Measurements from ENCODE around the gene JUND.

JUND gene

GRCh38 chr19:18306888-18307260 lies 25.5 kb upstream of the JUND start:
- TF ChIP-seq CTCF (IDR thresholded peaks at IDR 0.05; ENCODE audit: unreplicated experiment in 3 of 3) = no peak
- peaks cover 7% of the 10 kb centered on the region for H3K27me3 Mint-ChIP-seq (ENCODE audit: low read depth)
- peaks cover 26% of the 10 kb centered on the region for H3K4me1 Mint-ChIP-seq
- no peaks in the 10 kb centered on the region for H3K9me3 Mint-ChIP-seq
- peak overlapping the region; percentile 87 to 100 (median 100) for H3K27ac Mint-ChIP-seq
- peak overlapping the region in 2 of 3 experiments; percentile 19 to 46 for H3K4me3 Mint-ChIP-seq
- H3K36me3 Mint-ChIP-seq (ENCODE audit: low read depth) = peaks cover 11% of the 10 kb centered on the region

- Mint-ChIP-seq H3K4me3 (no peak overlapping the region), H3K27me3 (ENCODE audit: low read depth) (peaks cover 7% of the 10 kb centered on the region), H3K9me3 (no peaks in the 10 kb centered on the region), H3K27ac (peak overlapping the region; percentile 87 to 100 (median 100)), H3K36me3 (ENCODE audit: low read depth) (peaks cover 11% of the 10 kb centered on the region), H3K4me1 (peaks cover 26% of the 10 kb centered on the region)
- TF ChIP-seq CTCF (IDR thresholded peaks at IDR 0.05; ENCODE audit: unreplicated experiment in 3 of 3) = no peak
These were observed 24.9 kb upstream of the JUND start for GRCh38 chr19:18306209-18306887.

GRCh38 chr19:18304458-18305310 lies 23.3 kb upstream of the JUND start:
- H3K36me3 Mint-ChIP-seq (ENCODE audit: low read depth) = peaks cover 11% of the 10 kb centered on the region
- no peak for TF ChIP-seq CTCF (IDR thresholded peaks at IDR 0.05; ENCODE audit: unreplicated experiment in 3 of 3)
- peak overlapping the region; percentile 79 to 85 (median 80) for H3K4me3 Mint-ChIP-seq
- H3K27ac Mint-ChIP-seq = peak overlapping the region; percentile 99 to 100 (median 100)
- H3K27me3 Mint-ChIP-seq (ENCODE audit: low read depth) = peaks cover 7% of the 10 kb centered on the region
- no peaks in the 10 kb centered on the region for H3K9me3 Mint-ChIP-seq
- H3K4me1 Mint-ChIP-seq = peaks cover 26% of the 10 kb centered on the region

GRCh38 chr19:18304208-18304457 lies 22.7 kb upstream of the JUND start:
- peak overlapping the region; percentile 99 to 100 (median 100) for H3K27ac Mint-ChIP-seq
- no peak for TF ChIP-seq CTCF (IDR thresholded peaks at IDR 0.05; ENCODE audit: unreplicated experiment in 3 of 3)

GRCh38 chr19:18301718-18302111 lies 20.3 kb upstream of the JUND start:
- peaks cover 20% of the 10 kb centered on the region for H3K4me1 Mint-ChIP-seq
- H3K4me3 Mint-ChIP-seq = no peak overlapping the region
- peak overlapping the region; percentile 17 to 76 (median 72) for H3K27ac Mint-ChIP-seq
- no peaks in the 10 kb centered on the region for H3K9me3 Mint-ChIP-seq
- peaks cover 7% of the 10 kb centered on the region for H3K27me3 Mint-ChIP-seq (ENCODE audit: low read depth)
- TF ChIP-seq CTCF (IDR thresholded peaks at IDR 0.05; ENCODE audit: unreplicated experiment in 3 of 3) = no peak
- H3K36me3 Mint-ChIP-seq (ENCODE audit: low read depth) = peaks cover 2% of the 10 kb centered on the region

More at GRCh38 chr19:18304208-18304457, 22.7 kb upstream of the JUND start:
- H3K27me3 Mint-ChIP-seq (ENCODE audit: low read depth) = peaks cover 7% of the 10 kb centered on the region
- peaks cover 26% of the 10 kb centered on the region for H3K4me1 Mint-ChIP-seq
- H3K36me3 Mint-ChIP-seq (ENCODE audit: low read depth) = peaks cover 11% of the 10 kb centered on the region
- peak overlapping the region; percentile 67 to 80 (median 79) for H3K4me3 Mint-ChIP-seq
- H3K9me3 Mint-ChIP-seq = no peaks in the 10 kb centered on the region

Data from nephron (organoid).